Left kidney (tissue), 2 donors: ENCODE data around the gene MYOF. TPM values are rescaled to one million over a fixed set of nuclear protein-coding genes. Genes with fewer than 3 reads are reported as not detected.
A peak's percentile ranks its signal among the peaks of the same experiment; 100 is the strongest.
"Not testable (repeated sequence)": the region's sequence is repeated elsewhere in the genome, so short reads cannot be mapped to it uniquely, and the experiment has no call there.

ENCODE experiments used
- DNase-seq: peaks from one replicate; pipeline ENCODE4 v3.0.0-alpha.2; 2013
- polyA plus RNA-seq: library from polyadenylated mRNA; unstranded; fragments of 120-200 nt; gene quantifications from one replicate; pipeline ENCODE4 v1.2.1, GENCODE V29; 2013; ENCODE audit not compliant: insufficient read length

The MYOF gene
- polyA plus RNA-seq, 1 donor: 29.2 TPM

DNA sequence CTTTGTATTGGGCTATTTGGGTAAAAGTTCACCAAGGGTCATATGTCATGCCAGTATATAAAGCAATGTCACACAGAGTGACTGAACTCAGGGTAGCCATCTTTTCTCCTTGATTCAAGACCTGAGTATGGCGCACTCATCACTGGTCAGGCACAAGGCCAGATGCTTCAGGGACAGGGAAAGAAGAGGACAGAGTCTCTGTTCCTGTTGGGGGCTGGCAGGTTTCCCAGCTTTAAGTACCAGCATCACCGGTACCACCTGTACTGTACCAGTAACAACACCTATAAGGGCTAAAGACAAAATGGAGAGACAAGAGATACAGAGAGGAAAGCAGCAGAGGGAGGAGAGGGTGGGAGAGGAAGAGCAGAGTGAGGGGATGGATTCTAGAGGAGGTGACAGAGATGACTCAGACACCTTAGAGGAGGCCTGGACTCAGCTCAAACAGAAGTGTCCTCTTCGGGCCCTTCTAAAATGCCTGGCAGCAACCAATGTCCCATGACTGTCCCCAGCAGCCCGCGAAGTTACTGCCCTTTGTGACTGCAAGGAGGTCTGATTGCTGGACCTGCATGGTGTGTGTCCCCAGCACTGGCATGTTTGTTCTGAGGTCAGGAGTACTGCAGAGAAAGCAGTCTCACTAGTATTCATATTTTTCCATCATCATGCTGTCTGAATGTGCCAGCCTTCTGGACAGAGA lies 191.3 kb downstream of the MYOF start:
- DNase-seq: no peak

DNA sequence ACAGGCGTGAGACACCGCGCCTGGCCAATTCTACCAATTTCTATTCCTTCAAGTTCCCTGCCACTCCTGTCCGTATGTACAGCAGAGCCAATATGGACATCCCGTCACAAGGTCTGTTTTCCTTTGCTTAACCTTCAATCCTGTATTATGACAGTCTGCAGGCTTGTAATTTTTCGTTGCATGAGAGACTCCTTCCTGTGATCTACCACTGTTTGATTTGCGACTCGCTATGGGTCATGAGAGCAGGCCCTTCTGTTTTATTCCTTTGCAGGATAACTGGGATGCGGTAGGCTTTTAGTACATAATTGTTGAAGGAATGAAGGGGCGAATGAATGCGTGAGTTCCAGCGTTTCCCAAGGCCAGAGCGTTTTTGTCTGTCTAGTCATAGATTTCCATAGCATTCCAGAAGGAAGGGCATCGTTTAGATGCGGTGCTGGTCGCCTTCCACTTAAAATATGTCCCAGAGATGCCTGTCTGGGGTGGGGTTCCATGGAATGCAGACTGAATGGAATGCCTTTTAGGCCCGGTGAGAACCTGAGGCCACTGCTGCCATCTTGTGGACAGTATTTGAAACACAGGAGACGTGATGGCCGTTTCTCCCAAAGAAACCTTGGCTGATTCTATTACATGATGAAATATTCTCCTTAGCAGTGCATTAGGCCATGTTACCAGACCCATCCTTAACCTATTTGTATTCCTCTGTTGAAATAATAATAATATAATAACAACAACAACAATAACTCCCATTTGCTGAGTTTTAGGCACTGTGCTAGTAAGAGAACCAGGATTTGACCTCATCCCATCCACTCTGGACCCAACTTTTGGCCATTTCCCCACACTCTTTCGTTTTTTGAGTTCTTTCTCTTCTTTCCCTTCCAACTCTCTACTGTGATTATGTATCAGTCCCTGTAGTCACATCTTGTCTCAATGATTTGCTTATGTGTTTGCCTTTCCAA lies 193.2 kb downstream of the MYOF start:
- DNase-seq: peak; percentile 78

DNA sequence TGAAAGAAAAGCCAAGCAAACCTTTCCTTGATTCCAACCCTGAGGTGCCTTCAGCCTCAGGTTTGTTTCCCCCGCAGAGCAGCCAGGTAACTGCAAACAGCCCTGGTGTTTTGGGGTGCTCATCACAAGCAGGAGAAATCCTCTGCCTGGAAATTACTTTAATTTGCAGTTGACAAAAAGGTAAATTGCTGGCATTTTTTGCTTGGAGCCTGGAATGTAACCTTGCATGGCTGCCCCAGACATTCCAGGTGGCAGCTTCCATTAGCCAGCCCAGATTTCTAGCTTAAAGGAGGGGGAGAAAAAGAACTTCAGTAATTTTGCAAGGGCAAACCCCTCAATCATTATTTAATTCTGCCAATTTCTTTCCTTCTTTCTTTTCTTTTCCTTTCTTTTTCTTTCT lies 194.4 kb downstream of the MYOF start:
- DNase-seq: no peak

DNA sequence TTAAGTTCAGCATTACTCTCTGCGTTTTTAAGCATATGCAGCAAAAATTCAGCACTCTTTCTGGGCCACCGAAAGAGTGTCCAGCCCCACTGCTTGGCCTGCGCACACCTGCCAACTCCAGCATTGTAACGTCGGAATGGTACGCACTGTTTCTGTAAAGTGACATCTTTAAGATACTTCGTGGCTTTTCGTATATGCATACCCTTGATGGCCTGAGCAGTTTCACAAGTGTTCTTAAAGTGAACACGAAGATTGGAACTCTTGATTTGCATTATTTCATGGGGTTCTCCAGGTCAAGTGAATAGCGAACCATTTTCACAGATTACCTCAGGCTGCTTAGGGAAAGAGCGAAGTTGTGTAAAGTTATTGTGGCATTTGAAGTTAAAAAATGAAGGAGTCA lies 197.9 kb downstream of the MYOF start:
- not testable (repeated sequence) for DNase-seq

DNA sequence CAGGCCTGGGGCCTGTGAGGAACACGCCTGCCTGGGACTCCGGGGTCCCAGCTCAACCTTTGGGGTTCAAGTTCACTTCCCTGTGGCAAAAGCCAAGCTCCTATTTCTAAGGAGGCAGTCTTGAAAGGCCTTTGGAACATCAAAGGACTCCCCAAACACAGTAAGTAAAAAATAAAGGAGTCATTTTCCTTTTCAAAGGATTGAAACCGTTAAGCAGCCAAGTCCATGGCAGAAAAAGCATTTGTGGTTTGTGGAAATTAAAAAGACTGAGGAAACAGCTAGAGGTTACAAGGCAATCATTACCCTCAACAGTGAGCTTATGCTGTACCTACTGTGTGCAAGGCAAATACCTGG lies 200.8 kb downstream of the MYOF start:
- no peak for DNase-seq

DNA sequence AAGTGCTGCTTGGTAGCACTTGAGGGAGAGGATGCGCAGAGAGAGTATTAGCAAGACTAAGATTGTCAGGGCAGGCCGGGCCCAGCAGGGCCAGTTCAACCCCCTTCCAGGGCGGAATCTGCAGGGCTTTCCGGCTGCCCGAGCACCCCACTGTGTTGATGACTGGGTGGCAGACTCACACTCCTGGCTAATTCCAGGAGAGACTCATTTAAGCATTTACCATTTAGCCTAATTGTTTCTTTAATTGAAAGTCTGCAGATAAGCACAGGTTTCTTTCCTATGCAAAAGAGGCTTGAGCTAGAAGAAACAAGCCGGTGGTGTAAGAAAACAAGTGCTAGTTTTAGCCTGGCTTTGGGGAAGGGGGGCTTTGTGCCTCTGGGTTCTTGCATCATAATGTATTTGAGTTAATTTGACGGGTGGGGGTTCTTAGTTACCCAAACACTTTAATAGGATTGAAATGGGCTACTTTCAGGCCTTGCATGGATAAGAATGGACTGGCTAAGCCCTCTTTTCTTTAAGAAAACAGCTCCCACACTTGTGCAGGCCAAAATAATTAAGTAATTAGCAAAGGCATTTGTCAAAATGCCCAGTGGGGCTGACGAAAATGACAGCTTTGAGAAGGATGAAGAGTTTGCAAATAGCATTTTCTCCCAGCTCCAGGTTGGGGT lies 201.3 kb downstream of the MYOF start:
- DNase-seq: no peak

DNA sequence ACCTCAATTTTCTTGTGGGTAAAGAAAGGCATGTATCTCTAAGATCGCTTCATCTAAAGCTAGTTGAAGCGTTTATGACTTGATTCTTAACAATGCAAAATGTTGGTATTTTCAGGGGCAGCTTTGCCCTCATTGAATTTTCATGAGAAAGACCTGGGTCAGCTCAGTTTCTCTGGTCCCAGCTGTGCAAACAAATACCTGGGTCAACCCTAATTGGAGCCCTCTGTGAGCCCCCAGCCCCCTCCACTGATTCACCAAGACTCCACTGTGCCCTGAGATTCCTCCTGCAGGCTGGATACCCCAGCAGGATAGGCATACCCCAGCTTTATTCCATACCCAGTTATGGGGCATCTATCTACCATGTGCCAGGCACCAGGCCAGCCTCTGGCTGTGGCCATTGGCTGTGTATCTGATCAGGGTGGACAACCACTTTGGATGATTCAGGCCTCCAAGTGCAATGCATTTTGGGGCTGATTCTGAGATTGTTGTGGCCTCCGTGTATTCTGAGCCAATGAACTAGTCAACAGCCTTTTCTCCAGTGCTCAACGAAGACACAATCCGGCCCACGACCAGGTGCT lies 201.9 kb downstream of the MYOF start:
- no peak for DNase-seq

DNA sequence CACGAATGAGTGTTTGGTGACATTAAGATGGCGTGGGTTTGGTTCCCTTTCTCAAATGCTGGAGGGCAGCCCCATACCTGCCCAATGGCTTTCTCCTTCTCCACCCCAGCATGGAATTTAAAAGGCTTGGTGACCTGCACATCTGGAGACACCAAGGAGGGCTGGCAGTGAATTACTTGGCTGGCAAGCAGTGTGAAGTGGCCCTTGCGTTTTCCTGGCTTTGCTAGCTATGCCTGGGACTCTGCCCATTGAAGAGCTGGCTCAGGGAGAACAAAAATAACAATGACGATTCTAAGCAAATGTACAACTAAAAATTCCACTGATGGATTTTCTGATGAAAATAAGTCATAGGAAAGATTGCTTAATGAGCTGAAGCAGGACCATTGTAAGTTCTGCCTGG lies 204.8 kb downstream of the MYOF start:
- DNase-seq: no peak

DNA sequence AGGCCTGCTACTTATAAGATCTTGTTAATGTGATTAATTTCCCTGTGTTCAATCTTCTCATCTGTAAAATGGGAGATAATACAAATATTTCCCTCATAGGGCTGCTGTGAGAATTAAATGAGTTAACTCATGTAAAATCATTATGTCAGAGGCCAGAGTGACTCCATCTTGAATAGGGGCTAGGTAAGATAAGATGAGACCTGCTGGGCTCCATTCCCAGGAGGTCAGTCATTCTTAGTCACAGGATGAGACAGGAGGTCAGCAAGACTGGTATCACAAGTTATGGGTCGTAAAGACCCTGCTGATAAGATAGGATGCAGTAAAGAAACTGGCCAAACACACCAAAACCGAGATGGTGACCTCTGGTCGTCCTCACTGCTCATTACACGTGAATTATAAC lies 207.7 kb downstream of the MYOF start:
- DNase-seq: no peak

DNA sequence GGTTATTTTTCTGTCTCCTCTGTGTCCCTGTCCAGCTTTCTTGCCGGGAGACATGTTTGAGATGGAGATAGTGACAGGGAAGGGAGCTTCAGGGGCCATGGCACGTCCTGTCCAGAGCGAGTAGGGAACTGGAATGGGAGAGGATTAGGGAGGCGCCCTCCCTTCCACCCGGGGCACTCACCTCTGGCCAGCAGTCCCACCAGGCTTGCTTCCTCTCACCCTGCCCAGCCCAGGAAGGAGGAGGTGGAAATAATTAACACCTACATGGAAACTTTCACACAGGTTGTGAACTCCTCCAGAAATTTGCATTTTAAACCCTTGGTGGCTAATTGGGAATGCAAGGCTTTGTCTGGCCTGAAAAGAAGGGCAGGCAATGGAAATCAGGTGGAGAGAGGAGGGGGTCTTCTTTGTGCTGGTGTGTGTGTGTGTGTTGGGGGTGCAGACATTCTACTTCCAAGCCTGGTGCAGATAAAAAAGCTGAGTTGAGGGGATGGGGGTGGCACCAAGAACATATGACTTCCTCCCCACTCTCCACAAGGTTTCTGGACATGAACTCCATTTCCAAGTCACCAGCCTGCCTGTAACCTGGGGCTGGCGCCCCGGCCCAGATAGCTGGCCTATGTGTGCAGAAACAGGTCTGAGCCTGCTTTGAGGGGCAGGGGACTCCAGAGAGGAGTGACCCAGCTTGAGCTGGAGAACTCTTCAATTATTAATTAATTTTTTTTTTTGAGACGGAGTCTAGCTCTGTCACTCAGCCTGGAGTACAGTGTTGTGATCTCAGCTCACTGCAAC lies 209.1 kb downstream of the MYOF start:
- no peak for DNase-seq

DNA sequence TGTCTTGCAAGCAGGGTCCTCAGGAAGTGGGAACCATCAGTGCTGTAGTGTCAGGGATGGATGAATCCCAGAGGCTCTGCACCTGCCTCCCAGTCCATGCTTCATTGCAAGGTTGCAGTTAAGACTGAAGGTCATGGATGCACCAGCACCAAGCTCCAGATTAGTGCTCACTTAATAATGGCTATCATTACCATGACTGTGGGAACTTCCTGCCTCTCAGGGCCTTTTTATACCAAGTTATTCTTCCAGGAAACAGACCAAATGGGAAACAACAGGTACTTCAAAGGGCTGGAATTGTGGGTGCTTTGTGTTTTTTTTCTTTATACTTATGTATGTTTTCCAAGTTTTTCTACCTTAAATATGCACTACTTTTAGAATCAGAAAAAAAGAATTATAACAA lies 210.8 kb downstream of the MYOF start:
- DNase-seq: no peak

DNA sequence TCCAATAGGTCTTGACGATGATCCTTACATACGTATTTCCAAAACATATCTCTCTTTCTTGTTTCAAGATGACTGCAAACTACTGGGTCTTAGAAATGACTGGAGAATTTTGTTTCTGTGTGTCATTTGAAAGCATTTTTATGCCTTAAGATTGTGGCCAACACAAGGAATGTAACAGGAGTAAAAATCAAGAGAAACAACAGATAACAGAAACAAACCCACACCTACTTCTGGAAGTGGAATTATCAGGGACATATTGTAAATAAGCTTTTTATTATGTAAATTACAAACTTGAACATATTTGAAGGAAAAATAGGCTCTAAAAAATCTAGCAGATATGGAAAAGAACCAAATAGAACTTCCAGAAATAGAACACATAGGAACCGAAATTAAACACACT lies 212.9 kb downstream of the MYOF start:
- no peak for DNase-seq

DNA sequence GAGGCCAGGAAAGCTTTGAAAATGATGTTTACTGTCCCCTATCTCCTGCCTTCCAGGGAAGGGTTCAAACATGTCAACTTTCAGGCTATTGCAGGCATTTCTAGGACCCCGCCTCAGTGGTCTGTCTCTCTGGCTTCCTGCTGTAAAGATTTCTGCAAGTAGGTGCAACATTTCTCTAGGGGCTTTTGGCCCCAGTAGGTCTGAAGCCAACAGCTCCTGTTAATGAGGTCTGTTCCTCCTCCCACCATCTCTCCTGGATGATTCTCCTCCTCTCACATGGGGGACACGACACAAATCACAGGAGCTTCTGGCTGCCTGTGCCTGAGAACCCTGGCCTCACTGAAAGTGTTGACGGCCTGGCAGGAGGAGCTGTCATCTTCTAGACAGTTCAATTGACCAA lies 214.1 kb downstream of the MYOF start:
- no peak for DNase-seq

DNA sequence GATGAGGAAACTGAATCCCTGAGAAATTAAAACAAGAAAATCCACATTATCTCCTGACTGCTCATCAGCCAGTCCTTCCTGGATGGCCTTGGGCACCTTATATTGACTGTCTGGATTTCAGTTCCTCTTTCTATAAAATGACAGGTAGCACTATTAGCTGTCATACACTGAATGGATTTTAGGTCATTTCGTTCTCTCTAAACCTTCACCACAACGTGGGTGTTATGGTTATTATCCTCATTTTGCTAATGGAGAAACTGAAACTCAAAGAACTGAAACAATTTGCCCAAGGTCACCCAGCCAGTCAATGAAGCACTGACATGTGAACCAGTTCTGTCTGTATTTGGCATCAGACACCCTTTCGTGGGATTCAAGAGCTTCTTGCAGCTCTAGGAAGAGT lies 214.6 kb downstream of the MYOF start:
- no peak for DNase-seq

DNA sequence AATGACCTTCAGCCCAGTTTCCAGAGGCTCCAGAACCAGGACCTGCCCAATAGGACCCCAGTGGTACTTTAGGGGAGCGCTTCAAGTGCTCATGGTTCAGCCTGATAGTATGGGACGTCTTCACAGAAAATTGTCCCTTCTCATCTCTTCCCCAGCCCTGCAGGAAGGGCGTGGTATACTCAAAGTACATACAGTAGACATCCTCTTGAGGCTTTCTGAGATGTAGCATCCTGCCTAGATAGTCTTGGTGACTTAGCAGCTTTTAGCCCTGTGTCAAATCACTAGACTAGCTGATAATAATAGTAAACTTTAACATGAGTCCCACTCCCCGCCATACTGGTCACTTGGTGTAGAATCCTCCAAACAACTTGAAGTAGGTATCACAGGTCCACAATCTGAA lies 215.3 kb downstream of the MYOF start:
- DNase-seq: no peak

DNA sequence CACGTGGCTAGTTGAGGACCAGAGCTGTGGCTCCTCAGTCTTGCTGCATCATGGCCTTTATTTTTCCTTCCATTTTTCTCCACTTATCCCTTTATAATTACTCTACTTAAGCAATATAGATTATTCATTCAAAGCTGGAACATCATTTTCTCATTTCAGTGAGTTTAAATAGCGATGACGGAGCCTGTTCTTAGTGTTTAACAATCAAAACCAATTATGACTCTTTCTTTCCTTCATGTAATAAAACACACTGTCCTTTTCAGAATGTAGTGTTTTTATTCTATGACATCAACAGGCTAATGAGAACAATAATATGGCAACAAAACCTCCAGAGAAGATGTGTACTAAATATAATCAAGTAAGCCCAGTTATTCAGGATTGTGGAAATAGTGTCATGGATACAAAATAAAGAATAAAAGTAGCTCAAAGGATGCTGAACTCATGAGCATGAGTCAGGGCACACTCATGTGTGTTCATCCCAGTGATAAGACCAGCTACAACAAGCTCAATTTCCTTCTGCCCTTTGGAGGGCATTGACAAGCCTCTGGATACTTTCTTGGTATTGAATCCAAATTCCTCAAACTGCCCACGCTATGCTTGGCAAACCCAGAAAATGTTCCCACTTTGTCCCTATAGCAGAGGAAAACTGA lies 220.0 kb downstream of the MYOF start:
- no peak for DNase-seq

DNA sequence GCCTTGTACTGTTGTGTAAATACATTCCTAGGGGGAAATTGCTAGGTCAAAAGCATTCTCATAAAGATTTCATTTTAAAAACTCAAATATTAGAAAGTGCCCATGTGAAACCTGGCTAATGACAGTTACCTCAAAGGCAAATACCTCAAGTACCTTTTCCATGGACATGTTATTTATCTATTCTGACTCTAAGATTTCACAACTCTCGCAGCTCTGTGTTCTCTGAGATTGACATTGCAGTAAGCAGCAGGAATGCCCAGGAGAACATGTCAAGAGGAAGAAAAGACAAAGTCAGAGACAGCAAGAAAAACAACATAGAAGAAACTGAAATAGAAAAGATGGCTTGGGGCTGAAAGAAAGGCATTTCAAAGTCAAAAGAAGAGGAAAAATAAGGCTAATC lies 221.0 kb downstream of the MYOF start:
- DNase-seq: no peak

DNA sequence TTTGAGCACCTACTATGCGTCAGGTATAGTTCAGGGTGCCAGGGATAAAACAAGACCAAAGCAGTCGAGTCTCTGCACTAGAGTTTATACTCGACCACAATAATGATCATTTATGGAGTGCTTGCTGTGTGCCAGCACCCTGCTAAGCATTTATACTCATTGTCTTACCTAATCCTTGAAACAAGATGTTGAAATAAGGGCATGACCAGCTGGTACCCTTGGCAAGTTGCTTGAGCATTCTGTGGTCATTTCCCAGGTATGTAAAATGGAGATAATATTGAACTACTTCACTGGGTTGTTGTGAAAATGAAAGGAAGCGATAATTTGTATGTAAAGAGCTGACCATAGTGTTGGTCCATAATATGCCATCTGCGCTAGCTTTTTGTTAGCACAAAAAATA lies 223.0 kb downstream of the MYOF start:
- no peak for DNase-seq
